Activated CD8-positive, alpha-beta memory T cell treated with anti-CD3 and anti-CD28 coated beads, Interleukin-2, amount 50 U/mL, for 48 hours (primary cell): ENCODE results near the gene GRM5.
"Not testable (repeated sequence)": the region's sequence is repeated elsewhere in the genome, so short reads cannot be mapped to it uniquely, and the experiment has no call there.

ENCODE experiments used
- DNase-seq: peaks from one replicate; pipeline ENCODE4 v3.0.0-alpha.2; 2020

The GRM5 gene

GRCh38 chr11:88482871-88483301 is 582.9 kb downstream of the GRM5 start:
- DNase-seq = no peak

DNA sequence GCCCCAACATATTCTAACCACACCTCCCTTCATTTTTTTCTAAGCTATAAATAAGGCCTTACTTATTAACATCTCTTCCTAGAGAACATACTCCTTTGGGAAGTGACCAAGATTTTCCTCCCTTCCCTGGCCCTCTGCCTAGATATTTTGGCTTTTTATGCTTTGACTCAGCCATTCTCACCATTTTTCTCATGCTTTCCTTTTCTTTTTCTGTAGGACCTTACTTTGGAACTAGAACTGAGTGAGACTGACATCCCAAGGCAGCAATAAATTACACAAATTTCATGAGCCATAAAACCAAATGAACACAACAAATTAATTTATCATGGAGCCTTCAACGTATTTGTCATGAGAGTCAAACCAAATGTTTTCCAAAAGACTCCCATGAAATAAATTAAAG is 585.6 kb downstream of the GRM5 start:
- DNase-seq = no peak

DNA sequence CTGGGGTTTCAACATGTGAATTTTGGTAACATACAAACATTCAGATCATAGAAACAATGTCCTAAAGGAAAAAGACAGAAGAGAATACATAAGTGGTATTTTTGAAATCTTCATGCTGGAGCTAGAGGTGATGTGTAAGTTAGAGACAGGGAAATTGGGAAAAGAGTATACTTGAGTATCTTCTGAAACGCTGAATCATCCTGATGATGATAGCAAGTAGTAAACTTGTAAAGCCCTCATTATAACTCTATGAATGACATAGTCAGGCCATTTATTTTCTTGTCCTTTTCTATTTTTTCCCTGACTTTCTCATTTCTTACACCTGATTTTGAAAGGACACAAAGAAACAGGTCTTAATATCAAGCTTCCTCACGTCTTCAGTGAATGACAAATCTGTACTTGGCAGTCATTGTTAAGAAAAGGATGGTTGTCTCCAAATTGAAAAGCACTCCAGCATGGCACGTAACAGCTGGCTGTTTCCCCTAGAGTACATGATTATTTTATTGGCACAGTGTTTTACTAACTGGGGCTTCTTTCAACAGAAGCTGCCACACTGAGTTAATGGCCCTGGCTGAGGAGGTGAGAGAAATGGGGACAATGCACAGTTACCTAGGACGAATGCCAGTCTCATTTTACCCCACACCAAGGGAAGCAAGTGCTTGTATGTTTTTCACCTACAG is 587.5 kb downstream of the GRM5 start:
- DNase-seq = no peak

DNA sequence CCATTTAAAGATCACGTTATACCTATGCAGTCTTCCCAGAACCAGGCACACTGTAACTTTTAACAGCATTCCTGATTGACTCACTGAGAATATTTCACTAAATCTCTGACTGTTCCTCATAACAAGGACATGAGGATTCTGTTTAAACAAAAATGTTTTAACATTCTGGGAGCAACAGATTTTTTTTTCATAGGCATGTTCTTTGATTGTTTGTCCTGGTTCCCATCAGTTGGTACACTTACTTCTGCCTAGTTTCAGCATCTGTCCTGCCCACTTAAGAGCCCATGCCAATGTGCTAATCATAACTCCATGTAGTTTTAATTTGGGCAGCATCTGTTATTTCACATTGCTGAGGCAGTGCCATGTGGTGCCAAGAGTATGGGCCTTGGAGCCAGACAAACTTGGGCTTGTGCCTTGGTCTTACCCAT is 589.8 kb downstream of the GRM5 start:
- DNase-seq = no peak

DNA sequence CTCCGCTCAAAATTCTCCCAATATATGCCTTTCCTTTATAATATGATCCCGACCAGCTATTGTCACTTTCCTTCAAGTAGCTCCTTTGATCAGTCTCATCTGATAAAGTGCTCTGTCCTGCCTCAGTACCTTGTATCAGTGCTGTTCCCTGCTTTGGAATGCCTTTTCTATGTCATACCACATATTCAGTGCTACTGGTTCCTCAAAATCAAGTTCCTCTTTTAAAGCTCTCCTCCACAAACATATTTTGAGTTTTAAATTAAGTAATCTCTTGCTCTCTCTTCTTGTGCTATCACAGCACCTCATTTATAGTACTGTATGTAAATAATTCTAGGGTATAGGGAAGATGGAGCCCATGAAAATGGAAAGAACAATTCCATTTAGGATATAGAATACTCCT is 591.1 kb downstream of the GRM5 start:
- no peak for DNase-seq

DNA sequence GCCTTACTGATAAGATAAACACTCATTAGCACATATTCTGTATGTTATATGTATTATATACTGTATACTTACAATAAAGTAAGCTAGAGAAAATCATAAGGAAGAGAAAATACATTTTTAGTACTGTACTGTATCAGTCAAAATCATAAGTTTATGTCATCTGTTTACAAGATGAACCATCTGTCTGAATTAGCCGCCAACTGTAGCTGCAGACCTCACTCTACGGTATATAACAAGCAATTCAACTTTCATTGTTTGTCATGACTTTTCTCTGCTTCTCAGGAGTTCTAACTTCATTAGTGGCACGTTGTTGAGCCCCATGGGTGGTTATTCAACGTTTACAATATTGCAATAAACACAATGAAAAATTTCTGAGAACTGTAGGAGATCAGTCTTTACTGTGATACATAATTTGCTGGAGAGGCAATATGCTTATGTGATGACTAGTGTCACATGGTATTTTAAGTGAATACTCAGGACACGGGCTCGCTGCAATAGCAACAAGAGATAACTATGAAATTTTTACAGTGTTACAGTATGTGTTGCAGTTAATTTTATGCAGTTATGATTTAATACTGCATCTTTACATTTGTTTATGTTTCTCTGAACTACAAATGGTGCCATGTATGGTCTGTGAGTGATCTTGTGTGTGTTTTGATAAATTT is 596.1 kb downstream of the GRM5 start:
- no peak for DNase-seq

GRCh38 chr11:88464528-88464927 is 601.3 kb downstream of the GRM5 start:
- DNase-seq = no peak

- not testable (repeated sequence) for DNase-seq
Measured at GRCh38 chr11:88463301-88463700, 602.5 kb downstream of the GRM5 start.

- not testable (repeated sequence) for DNase-seq
Measured at GRCh38 chr11:88458047-88458446, 607.7 kb downstream of the GRM5 start.

DNA sequence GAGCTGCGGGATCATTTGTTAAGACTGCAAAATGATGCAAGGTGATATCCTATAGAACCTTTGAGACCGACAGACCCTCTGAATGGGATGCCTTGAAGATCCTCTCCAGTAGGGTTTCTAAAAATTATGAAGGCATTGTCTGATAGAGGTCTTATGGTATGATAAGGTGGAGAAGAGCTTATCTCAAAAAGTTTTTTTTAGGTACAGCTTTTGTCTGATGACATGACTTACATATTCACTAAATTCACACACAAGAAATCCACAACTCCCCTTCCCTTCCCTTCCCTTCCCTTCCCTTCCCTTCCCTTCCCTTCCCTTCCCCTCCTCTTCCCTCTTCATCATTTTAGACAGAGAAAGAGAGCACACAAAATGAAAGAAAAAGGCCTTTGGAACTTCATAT is 609.8 kb downstream of the GRM5 start:
- no peak for DNase-seq

- DNase-seq = no peak
Measured at GRCh38 chr11:88454881-88455280, 610.9 kb downstream of the GRM5 start.
